LHCN-M2 (cell line): ENCODE data around the gene PGA4. TPM values are rescaled to one million over a fixed set of nuclear protein-coding genes. Genes with fewer than 3 reads are reported as not detected.
"Not testable (repeated sequence)": the region's sequence is repeated elsewhere in the genome, so short reads cannot be mapped to it uniquely, and the experiment has no call there.

ENCODE experiments used
- DNase-seq: peaks from one replicate; pipeline ENCODE4 v3.0.0-alpha.2; 2012; ENCODE audit warnings: low read depth
- total RNA-seq: library from RNA; depleted of rRNA; stranded (reverse); fragments of >200 nt; gene quantifications from 2 replicates; pipeline ENCODE4 v1.2.3, GENCODE V29; 2014

The PGA4 gene
- total RNA-seq, 1 experiment from 2014 or later: 1.4 TPM

GRCh38 chr11:61204502-61205059 lies 17.6 kb upstream of the PGA4 start:
- DNase-seq: not testable (repeated sequence)

GRCh38 chr11:61207636-61208310 lies 14.4 kb upstream of the PGA4 start:
- not testable (repeated sequence) for DNase-seq

DNA sequence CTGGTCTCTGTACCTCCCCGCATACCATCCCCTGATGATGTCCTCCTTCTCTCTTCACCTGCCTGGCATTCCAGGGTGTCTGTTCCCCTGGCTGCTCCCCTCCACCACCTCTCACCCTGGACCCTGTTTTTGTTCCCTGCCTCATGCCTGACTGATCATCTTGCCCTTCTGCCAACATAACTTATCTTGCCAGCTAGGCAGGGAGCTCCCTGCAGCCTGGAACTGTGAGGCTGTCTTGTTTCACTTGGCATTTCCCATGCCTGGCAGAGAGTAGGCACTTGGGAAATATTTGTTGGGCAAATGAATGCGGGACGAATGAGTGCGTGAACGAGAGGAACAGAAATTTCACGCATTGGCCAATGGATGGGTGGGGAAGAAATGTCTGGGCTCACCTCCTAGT lies 11.5 kb upstream of the PGA4 start:
- DNase-seq: not testable (repeated sequence)

GRCh38 chr11:61211327-61211952 lies 10.7 kb upstream of the PGA4 start:
- not testable (repeated sequence) for DNase-seq

- not testable (repeated sequence) for DNase-seq
Observed at GRCh38 chr11:61212202-61212601, 9.9 kb upstream of the PGA4 start.

DNA sequence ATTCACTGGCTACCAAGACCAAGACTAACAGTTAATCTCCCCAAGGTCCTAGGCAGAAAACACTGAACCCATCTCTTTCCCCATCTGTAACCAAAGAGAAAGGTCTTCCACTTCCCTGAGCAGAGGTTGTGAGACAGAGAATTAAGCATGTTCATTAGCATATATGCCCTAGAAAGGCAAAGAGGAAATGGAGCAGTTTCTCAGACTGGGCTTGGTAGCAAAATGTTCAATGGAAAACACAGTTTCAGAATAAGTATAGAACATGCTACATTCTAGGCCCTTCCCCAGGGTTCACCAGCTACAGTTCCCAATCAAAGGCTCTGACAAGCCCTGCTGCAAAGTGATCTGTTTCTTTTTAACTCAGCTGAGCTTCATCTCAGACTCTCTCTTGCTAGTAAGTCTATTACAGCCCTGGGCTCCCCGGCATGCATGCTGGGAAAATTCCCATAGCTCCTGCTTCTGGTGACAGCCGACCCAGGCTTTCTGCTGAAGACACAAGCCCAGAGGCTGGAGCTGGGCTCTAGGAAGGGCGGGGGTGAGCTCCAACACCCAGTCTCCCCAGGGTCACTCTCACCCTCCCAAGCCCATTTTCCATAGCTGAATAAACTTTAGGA lies 8.3 kb upstream of the PGA4 start:
- DNase-seq: not testable (repeated sequence)

DNA sequence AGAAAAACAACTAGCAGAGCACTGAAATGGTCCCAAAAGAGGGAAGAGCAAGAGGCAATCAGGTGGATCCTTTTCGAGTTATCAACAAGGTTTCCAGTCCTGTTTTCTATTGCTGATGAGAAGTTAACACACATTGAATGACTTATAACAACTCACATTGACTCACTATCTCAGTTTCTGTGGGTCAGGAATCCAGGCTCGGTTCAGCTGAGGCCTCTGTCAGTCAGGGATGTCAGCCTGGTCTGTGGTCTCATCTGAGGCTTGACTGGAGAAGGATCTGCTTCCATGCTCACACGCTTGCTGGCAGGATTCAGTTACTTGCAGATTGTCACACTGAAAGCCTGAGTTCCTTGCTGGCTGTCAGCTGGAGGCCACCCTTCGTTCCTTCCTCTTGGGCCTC lies 3.8 kb upstream of the PGA4 start:
- not testable (repeated sequence) for DNase-seq

- DNase-seq: not testable (repeated sequence)
Observed at GRCh38 chr11:61219016-61219415, 3.1 kb upstream of the PGA4 start.

DNA sequence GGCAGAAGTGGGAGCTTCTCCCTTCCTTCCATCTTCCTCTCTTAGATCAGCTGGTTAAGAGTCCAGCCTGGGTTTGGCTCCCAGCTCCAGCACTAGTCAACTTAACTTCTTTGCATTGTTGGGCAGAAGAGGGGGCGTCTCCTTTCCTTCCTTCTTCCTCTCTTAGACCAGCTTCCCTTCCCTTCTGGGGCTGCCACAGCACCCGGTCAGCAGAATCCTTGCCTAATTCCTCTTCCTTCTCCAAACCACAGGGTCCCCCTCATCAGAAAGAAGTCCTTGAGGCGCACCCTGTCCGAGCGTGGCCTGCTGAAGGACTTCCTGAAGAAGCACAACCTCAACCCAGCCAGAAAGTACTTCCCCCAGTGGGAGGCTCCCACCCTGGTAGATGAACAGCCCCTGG lies 545 bp downstream of the PGA4 start:
- DNase-seq: not testable (repeated sequence)

- not testable (repeated sequence) for DNase-seq
Observed at GRCh38 chr11:61226457-61227137, 4.5 kb downstream of the PGA4 start.

DNA sequence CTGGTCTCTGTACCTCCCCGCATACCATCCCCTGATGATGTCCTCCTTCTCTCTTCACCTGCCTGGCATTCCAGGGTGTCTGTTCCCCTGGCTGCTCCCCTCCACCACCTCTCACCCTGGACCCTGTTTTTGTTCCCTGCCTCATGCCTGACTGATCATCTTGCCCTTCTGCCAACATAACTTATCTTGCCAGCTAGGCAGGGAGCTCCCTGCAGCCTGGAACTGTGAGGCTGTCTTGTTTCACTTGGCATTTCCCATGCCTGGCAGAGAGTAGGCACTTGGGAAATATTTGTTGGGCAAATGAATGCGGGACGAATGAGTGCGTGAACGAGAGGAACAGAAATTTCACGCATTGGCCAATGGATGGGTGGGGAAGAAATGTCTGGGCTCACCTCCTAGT lies 7.3 kb downstream of the PGA4 start:
- DNase-seq: not testable (repeated sequence)

DNA sequence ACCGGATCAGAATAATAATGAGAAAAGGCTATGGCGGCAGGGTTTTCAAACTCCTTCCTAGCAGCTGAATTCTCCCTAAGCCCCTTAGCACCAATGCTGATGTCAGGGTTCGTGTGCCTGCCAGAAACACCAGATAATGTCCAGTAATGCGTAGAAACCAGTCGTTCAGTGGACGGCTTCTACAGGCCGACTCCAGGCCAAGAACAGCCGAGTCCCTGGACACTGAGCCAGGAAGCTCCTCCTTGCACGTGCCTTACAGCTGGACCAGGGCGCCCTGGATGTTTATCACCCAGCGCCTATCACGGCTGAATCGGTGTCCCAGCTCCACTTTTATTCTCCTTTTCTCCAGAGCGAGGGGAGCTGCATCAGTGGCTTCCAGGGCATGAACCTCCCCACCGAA lies 8.9 kb downstream of the PGA4 start:
- not testable (repeated sequence) for DNase-seq

- not testable (repeated sequence) for DNase-seq
Observed at GRCh38 chr11:61231585-61231984, 9.4 kb downstream of the PGA4 start.

DNA sequence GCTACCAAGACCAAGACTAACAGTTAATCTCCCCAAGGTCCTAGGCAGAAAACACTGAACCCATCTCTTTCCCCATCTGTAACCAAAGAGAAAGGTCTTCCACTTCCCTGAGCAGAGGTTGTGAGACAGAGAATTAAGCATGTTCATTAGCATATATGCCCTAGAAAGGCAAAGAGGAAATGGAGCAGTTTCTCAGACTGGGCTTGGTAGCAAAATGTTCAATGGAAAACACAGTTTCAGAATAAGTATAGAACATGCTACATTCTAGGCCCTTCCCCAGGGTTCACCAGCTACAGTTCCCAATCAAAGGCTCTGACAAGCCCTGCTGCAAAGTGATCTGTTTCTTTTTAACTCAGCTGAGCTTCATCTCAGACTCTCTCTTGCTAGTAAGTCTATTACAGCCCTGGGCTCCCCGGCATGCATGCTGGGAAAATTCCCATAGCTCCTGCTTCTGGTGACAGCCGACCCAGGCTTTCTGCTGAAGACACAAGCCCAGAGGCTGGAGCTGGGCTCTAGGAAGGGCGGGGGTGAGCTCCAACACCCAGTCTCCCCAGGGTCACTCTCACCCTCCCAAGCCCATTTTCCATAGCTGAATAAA lies 10.5 kb downstream of the PGA4 start:
- DNase-seq: not testable (repeated sequence)

DNA sequence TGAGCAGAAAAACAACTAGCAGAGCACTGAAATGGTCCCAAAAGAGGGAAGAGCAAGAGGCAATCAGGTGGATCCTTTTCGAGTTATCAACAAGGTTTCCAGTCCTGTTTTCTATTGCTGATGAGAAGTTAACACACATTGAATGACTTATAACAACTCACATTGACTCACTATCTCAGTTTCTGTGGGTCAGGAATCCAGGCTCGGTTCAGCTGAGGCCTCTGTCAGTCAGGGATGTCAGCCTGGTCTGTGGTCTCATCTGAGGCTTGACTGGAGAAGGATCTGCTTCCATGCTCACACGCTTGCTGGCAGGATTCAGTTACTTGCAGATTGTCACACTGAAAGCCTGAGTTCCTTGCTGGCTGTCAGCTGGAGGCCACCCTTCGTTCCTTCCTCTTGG lies 15.0 kb downstream of the PGA4 start:
- DNase-seq: not testable (repeated sequence)

DNA sequence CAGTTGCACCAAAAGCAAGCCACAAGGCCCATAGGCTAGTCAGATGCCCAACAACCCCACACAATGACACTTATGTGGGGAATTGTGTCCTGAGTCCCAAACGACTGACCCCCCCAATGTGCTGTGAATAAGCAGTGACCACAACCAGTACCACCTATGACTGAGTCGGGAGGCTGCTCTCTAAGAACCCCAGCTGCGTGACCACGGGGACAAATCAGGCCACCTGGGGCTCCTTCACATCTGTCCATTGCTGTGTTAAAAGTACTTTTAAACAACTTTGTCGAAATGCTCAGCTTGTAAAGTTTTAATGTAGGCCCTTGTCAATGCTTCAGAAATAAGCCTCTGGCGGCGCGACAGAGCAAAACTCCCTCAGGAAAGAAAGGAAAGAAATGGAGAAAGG lies 18.1 kb downstream of the PGA4 start:
- not testable (repeated sequence) for DNase-seq

GRCh38 chr11:61240875-61241274 lies 18.7 kb downstream of the PGA4 start, which contains the start of gene PGA5:
Gene PGA5 (plus strand): TSS chr11:61241175. CDS start chr11:61241227, 52 bp downstream.
- not testable (repeated sequence) for DNase-seq

GRCh38 chr11:61241526-61241925 lies 19.4 kb downstream of the PGA4 start:
- DNase-seq: not testable (repeated sequence)

DNA sequence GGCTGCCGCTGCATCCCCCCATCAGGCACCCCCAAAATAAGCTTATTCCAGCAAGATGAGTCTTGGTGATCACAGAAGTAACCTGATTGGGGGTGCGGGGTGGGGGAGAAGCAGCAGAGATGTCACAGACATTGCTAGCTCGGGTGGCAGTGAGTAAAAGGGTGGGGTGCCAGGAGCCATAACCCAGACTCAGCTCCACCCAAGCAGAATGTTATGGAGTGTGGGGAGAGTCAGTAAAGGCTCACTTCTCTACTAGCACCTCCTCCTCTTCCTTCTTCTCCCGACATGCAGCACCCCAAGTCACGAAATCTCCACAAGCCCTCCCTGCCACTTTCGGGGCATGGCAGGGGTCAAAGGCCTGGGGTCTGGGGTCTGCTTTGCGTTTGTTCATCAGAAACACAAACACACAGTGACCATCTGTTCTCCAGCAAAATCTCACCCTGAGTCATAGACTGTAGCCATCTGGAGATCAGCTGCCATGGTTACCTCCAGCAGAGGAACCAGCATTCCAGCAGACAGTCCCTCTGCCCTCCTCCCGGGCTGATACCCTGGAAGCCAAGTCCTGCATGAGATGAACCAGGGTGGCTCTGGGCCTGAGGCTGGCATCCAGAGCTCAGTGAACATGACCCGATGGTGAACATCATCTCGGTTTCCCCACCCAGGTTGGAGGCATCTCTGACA lies 23.3 kb downstream of the PGA4 start:
- not testable (repeated sequence) for DNase-seq

DNA sequence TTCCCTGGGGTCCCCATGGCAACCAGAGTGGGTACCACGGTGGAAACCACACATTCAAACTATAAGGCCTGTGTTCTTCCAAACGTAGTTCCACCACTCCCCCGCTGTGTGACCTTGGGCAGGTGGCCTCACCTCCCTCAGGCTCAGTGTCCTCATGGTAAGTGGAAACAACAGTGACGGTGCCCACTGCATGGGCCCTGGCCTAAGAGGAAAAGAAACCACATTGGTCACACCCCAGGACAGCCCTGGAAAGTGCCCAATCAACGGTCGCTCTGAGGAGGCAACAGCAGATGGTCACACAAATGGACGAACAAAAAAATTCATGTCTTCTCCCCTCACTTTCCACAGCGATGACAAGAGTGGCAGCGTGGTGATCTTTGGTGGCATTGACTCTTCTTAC lies 25.9 kb downstream of the PGA4 start:
- DNase-seq: not testable (repeated sequence)

DNA sequence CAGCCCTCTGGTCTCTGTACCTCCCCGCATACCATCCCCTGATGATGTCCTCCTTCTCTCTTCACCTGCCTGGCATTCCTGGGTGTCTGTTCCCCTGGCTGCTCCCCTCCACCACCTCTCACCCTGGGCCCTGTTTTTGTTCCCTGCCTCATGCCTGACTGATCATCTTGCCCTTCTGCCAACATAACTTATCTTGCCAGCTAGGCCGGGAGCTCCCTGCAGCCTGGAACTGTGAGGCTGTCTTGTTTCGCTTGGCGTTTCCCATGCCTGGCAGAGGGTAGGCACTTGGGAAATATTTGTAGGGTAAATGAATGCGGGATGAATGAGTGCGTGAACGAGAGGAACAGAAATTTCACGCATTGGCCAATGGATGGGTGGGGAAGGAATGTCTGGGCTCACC lies 27.1 kb downstream of the PGA4 start:
- not testable (repeated sequence) for DNase-seq
